ENCODE results near the gene ZPLD1.

Gene ZPLD1

DNA sequence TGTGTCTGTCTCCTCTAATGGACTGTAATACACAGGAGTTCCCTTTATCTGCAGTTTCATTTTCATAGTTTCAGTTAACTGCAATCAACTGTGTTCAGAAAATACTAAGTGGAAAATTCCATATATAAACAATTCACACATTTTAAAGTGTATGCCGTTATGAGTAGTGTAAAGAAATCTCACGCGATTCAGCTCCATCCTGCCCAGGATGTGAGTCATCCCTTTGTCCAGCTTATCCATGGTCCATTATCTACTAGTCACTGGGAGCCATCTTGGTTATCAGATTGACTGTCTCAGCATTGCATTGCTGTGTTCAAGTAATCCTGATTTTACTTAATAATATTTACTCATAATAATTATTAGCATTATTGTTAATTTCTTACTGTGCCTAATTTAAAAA, 14.5 kb downstream of the ZPLD1 start:
- no peak for DNase-seq
- no peak overlapping the region for H3K27ac ChIP-seq
- TF ChIP-seq, protein P1, sequence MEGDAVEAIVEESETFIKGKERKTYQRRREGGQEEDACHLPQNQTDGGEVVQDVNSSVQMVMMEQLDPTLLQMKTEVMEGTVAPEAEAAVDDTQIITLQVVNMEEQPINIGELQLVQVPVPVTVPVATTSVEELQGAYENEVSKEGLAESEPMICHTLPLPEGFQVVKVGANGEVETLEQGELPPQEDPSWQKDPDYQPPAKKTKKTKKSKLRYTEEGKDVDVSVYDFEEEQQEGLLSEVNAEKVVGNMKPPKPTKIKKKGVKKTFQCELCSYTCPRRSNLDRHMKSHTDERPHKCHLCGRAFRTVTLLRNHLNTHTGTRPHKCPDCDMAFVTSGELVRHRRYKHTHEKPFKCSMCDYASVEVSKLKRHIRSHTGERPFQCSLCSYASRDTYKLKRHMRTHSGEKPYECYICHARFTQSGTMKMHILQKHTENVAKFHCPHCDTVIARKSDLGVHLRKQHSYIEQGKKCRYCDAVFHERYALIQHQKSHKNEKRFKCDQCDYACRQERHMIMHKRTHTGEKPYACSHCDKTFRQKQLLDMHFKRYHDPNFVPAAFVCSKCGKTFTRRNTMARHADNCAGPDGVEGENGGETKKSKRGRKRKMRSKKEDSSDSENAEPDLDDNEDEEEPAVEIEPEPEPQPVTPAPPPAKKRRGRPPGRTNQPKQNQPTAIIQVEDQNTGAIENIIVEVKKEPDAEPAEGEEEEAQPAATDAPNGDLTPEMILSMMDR (IDR thresholded peaks at IDR 0.05), result no peak
- intact Hi-C loops (cut with DNase I; ENCODE audit: low total_unique reads), result no loop called here
- H3K9me3 ChIP-seq, result no peaks in the 10 kb centered on the region
- H3K36me3 ChIP-seq, result no peaks in the 10 kb centered on the region
- H3K4me1 ChIP-seq, result no peaks in the 10 kb centered on the region
- H3K27me3 ChIP-seq, result no peaks in the 10 kb centered on the region
- H3K4me3 ChIP-seq, result no peak overlapping the region

GRCh38 chr3:102449930-102450329, 15.1 kb downstream of the ZPLD1 start:
- no peaks in the 10 kb centered on the region for H3K36me3 ChIP-seq
- no peaks in the 10 kb centered on the region for H3K9me3 ChIP-seq
- DNase-seq, result no peak
- no peak overlapping the region for H3K27ac ChIP-seq
- H3K4me3 ChIP-seq, result no peak overlapping the region
- TF ChIP-seq, protein P1 (IDR thresholded peaks at IDR 0.05), result no peak
- H3K4me1 ChIP-seq, result no peaks in the 10 kb centered on the region
- H3K27me3 ChIP-seq, result no peaks in the 10 kb centered on the region
- intact Hi-C loops (cut with DNase I; ENCODE audit: low total_unique reads), result no loop called here

GRCh38 chr3:102450976-102451375, 16.2 kb downstream of the ZPLD1 start:
- no peak for DNase-seq
- H3K9me3 ChIP-seq, result no peaks in the 10 kb centered on the region
- H3K27ac ChIP-seq, result no peak overlapping the region
- H3K4me3 ChIP-seq, result no peak overlapping the region
- intact Hi-C loops (cut with DNase I; ENCODE audit: low total_unique reads), result no loop called here
- TF ChIP-seq, protein P1 (IDR thresholded peaks at IDR 0.05), result no peak
- no peaks in the 10 kb centered on the region for H3K4me1 ChIP-seq
- H3K36me3 ChIP-seq, result no peaks in the 10 kb centered on the region
- H3K27me3 ChIP-seq, result no peaks in the 10 kb centered on the region

DNA sequence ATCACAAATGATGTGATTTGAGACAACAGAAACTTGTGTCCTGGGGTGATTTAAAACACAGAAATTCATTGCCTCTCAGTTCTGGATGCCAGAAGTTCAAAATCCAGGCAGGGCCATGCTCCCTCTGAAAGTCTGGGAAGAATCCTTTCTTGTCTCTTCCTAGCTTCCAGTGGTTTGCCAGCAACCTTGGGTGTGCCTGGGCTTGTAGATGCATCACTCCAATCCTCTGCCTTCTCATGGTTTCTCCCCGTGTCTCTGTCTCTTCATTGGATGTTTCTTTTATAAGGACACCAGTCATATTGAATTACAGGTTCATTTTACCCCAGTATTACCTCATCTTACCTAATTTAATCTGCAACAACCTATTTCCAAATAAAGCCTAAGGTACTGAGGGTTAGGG, 16.7 kb downstream of the ZPLD1 start:
- TF ChIP-seq, protein P1 (IDR thresholded peaks at IDR 0.05), result no peak
- H3K36me3 ChIP-seq, result no peaks in the 10 kb centered on the region
- no peak for DNase-seq
- H3K4me1 ChIP-seq, result no peaks in the 10 kb centered on the region
- no peaks in the 10 kb centered on the region for H3K27me3 ChIP-seq
- intact Hi-C loops (cut with DNase I; ENCODE audit: low total_unique reads), result no loop called here
- no peak overlapping the region for H3K27ac ChIP-seq
- no peaks in the 10 kb centered on the region for H3K9me3 ChIP-seq
- no peak overlapping the region for H3K4me3 ChIP-seq

GRCh38 chr3:102454181-102454580, 19.4 kb downstream of the ZPLD1 start:
- no peaks in the 10 kb centered on the region for H3K9me3 ChIP-seq
- no peaks in the 10 kb centered on the region for H3K36me3 ChIP-seq
- TF ChIP-seq, protein P1 (IDR thresholded peaks at IDR 0.05), result no peak
- no peak overlapping the region for H3K4me3 ChIP-seq
- H3K4me1 ChIP-seq, result no peaks in the 10 kb centered on the region
- no peak overlapping the region for H3K27ac ChIP-seq
- no peak for DNase-seq
- no peaks in the 10 kb centered on the region for H3K27me3 ChIP-seq
- intact Hi-C loops (cut with DNase I; ENCODE audit: low total_unique reads), result no loop called here

DNA sequence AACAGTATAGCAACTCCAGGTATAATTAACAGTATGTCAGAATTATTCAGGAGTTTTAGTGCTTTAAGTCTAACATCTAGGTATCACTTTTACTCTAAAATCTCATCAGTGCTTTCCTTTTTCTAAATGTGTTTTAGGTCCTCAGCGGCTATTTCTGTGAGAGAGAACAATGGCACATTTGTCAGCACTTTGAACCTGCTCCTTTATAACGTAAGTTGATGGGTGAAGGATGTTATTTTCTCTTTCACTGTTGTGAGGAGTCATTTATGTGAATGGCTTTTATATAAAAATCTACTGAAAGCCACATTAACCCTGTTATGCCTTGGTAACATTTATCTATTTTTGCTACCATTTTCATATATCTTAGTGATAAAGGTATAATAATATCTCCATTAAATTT, 22.8 kb downstream of the ZPLD1 start:
- Histone ChIP-seq H3K27ac (no peak overlapping the region), H3K27me3 (no peaks in the 10 kb centered on the region), H3K36me3 (no peaks in the 10 kb centered on the region), H3K9me3 (no peaks in the 10 kb centered on the region), H3K4me1 (no peaks in the 10 kb centered on the region), H3K4me3 (no peak overlapping the region)
- intact Hi-C loops (cut with DNase I; ENCODE audit: low total_unique reads), result no loop called here
- TF ChIP-seq, protein P1 (IDR thresholded peaks at IDR 0.05), result no peak
- DNase-seq, result no peak
